Measurements from ENCODE around the gene CAMK2A.
"Not testable (repeated sequence)": the region's sequence is repeated elsewhere in the genome, so short reads cannot be mapped to it uniquely, and the experiment has no call there.

Gene CAMK2A

GRCh38 chr5:150236981-150237754, 52.4 kb downstream of the CAMK2A start:
- Histone ChIP-seq H3K9ac (no peak overlapping the region), H3K36me3 (ENCODE audit: insufficient read depth) (no peaks in the 10 kb centered on the region), H2AFZ (ENCODE audit: low read depth) (no peak overlapping the region), H3K4me2 (no peak overlapping the region), H3K4me1 (ENCODE audit: low read depth, poor library complexity, severe bottlenecking) (no peaks in the 10 kb centered on the region), H3K79me2 (ENCODE audit: insufficient read depth, low read depth) (no peaks in the 10 kb centered on the region), H3K27me3 (ENCODE audit: insufficient read depth, low read depth) (no peaks in the 10 kb centered on the region), H3K4me3 (IDR thresholded peaks at IDR 0.05; ENCODE audit: insufficient read depth, low read depth, low read length) (no peak overlapping the region), H4K20me1 (ENCODE audit: insufficient read depth) (no peaks in the 10 kb centered on the region), H3K27ac (no peak overlapping the region)
- TF ChIP-seq, protein P1, sequence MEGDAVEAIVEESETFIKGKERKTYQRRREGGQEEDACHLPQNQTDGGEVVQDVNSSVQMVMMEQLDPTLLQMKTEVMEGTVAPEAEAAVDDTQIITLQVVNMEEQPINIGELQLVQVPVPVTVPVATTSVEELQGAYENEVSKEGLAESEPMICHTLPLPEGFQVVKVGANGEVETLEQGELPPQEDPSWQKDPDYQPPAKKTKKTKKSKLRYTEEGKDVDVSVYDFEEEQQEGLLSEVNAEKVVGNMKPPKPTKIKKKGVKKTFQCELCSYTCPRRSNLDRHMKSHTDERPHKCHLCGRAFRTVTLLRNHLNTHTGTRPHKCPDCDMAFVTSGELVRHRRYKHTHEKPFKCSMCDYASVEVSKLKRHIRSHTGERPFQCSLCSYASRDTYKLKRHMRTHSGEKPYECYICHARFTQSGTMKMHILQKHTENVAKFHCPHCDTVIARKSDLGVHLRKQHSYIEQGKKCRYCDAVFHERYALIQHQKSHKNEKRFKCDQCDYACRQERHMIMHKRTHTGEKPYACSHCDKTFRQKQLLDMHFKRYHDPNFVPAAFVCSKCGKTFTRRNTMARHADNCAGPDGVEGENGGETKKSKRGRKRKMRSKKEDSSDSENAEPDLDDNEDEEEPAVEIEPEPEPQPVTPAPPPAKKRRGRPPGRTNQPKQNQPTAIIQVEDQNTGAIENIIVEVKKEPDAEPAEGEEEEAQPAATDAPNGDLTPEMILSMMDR (conservative IDR thresholded peaks at IDR 0.05; ENCODE audit: low read depth, low read length) = no peak

DNA sequence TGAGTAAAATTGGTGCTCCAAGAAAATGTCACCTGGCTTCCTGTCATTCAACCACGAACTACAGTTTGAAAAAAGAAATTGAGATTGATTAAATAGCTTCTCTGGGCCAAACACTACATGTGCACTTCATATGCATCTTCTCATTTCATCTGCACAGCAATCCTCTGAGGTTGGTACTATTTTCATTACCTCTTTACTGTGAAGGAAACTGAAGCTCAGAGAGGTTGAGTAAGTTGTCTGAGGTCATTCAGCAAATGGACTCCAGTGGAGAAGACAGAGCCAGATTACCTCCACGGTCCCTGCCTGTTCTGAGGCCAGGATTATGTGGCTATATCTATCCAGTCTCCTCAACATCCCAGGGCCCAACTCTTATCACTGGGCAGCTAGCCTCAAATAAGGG, 53.3 kb downstream of the CAMK2A start:
- Histone ChIP-seq H3K4me3 (IDR thresholded peaks at IDR 0.05; ENCODE audit: insufficient read depth, low read depth, low read length) (no peak overlapping the region), H2AFZ (ENCODE audit: low read depth) (no peak overlapping the region), H4K20me1 (ENCODE audit: insufficient read depth) (no peaks in the 10 kb centered on the region), H3K4me2 (no peak overlapping the region), H3K36me3 (ENCODE audit: insufficient read depth) (no peaks in the 10 kb centered on the region), H3K27ac (no peak overlapping the region), H3K79me2 (ENCODE audit: insufficient read depth, low read depth) (no peaks in the 10 kb centered on the region), H3K27me3 (ENCODE audit: insufficient read depth, low read depth) (no peaks in the 10 kb centered on the region), H3K9ac (no peak overlapping the region), H3K4me1 (ENCODE audit: low read depth, poor library complexity, severe bottlenecking) (no peaks in the 10 kb centered on the region)
- TF ChIP-seq, protein P1 (conservative IDR thresholded peaks at IDR 0.05; ENCODE audit: low read depth, low read length) = no peak

- H2AFZ ChIP-seq (ENCODE audit: low read depth) = no peak overlapping the region
- H3K4me1 ChIP-seq (ENCODE audit: low read depth, poor library complexity, severe bottlenecking) = no peaks in the 10 kb centered on the region
- H3K4me3 ChIP-seq (IDR thresholded peaks at IDR 0.05; ENCODE audit: insufficient read depth, low read depth, low read length) = no peak overlapping the region
- no peaks in the 10 kb centered on the region for H3K36me3 ChIP-seq (ENCODE audit: insufficient read depth)
- H4K20me1 ChIP-seq (ENCODE audit: insufficient read depth) = no peaks in the 10 kb centered on the region
- no peak overlapping the region for H3K27ac ChIP-seq
- TF ChIP-seq, protein P1 (conservative IDR thresholded peaks at IDR 0.05; ENCODE audit: low read depth, low read length) = no peak
- no peak overlapping the region for H3K9ac ChIP-seq
- H3K27me3 ChIP-seq (ENCODE audit: insufficient read depth, low read depth) = no peaks in the 10 kb centered on the region
- H3K4me2 ChIP-seq = no peak overlapping the region
- H3K79me2 ChIP-seq (ENCODE audit: insufficient read depth, low read depth) = no peaks in the 10 kb centered on the region
Measured at GRCh38 chr5:150235500-150235854, 54.1 kb downstream of the CAMK2A start.

DNA sequence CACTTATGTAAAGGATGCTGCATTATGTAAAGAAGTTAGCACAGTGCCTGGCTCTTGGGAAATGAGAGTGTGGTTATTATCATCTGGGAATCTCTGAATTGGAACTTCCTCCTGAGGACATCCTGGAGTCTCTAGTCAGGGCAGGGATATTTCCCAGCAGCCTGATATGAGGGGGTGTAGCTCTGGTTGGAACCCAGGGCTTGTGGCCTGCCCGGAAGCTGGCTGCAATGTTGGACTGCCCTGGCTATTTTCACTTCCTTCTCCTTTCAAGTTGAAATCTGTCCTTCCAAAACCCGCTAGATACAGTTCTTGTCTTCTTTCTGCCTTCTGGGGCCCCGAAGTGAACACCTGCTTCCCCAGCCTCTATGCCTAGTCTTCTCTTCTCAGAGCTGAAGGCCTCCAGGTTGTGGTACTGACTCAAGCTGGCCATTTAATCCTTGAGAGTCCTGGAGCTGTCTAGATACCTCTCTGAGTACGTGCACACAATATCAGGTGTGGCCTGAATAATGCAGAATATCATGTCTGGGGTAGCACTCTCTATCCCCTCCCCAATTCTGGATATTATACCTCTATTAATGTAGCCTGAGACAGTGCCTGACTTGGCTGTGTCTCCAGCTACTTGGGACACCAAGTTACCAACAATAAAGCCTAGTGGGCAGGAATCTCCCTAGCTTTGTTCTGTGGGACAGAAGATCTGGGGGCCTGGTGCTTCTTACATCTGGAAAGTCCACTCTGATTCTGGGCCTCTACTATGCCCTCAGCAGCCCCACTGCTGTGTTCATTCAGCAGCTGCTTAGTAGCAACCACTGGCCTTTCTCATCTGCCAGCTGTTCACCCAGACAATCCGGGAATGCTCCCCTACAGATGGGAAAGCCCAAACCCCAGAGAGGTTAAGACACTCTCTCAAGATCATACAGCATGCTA, 54.7 kb downstream of the CAMK2A start:
- Histone ChIP-seq H3K27me3 (ENCODE audit: insufficient read depth, low read depth) (no peaks in the 10 kb centered on the region), H3K79me2 (ENCODE audit: insufficient read depth, low read depth) (no peaks in the 10 kb centered on the region), H3K4me2 (no peak overlapping the region), H3K4me3 (IDR thresholded peaks at IDR 0.05; ENCODE audit: insufficient read depth, low read depth, low read length) (no peak overlapping the region), H2AFZ (ENCODE audit: low read depth) (no peak overlapping the region), H3K4me1 (ENCODE audit: low read depth, poor library complexity, severe bottlenecking) (no peaks in the 10 kb centered on the region), H3K27ac (no peak overlapping the region), H4K20me1 (ENCODE audit: insufficient read depth) (no peaks in the 10 kb centered on the region), H3K9ac (no peak overlapping the region), H3K36me3 (ENCODE audit: insufficient read depth) (no peaks in the 10 kb centered on the region)
- TF ChIP-seq, protein P1 (conservative IDR thresholded peaks at IDR 0.05; ENCODE audit: low read depth, low read length) = no peak

DNA sequence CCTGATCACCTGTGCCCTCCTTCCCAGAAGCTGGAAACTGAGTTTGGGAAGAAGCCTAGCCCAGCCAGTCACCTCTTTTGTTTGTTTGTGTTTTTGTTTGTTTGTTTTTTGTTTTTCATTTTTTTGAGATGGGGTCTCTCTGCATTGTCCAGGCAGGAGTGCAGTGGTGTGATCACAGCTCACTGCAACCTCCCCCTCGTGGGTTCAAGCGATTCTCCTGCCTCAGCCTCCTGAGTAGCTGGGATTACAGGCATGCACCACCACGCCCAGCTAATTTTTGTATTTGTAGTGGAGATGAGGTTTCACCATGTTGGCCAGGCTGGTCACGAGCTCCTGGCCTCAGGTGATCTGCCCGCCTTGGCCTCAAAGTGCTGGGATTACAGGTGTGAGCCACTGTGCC, 55.9 kb downstream of the CAMK2A start:
- not testable (repeated sequence) for H3K27ac ChIP-seq; H3K79me2 ChIP-seq (ENCODE audit: insufficient read depth, low read depth); H3K4me1 ChIP-seq (ENCODE audit: low read depth, poor library complexity, severe bottlenecking); H3K4me3 ChIP-seq (IDR thresholded peaks at IDR 0.05; ENCODE audit: insufficient read depth, low read depth, low read length); H3K27me3 ChIP-seq (ENCODE audit: insufficient read depth, low read depth); H3K9ac ChIP-seq; H4K20me1 ChIP-seq (ENCODE audit: insufficient read depth); H3K4me2 ChIP-seq; H3K36me3 ChIP-seq (ENCODE audit: insufficient read depth); H2AFZ ChIP-seq (ENCODE audit: low read depth)
